ENCODE results near the gene SULF2. TPM values are rescaled to one million over a fixed set of nuclear protein-coding genes. Genes with fewer than 3 reads are reported as not detected.
A peak's percentile ranks its signal among the peaks of the same experiment; 100 is the strongest.

Gene SULF2
- total RNA-seq, 1 donor from 2014 or later: 62.1 TPM

- no peak for DNase-seq (ENCODE audit: low spot score)
- H3K9me3 Mint-ChIP-seq (ENCODE audit: unreplicated experiment): no peaks in the 10 kb centered on the region
- H3K4me1 Mint-ChIP-seq (ENCODE audit: unreplicated experiment): peaks cover 14% of the 10 kb centered on the region
- no peak for TF ChIP-seq CTCF (IDR thresholded peaks at IDR 0.05; ENCODE audit: unreplicated experiment)
- peaks cover 15% of the 10 kb centered on the region for H3K36me3 Mint-ChIP-seq (ENCODE audit: low read depth, unreplicated experiment)
- H3K27me3 Mint-ChIP-seq (ENCODE audit: unreplicated experiment): peaks cover 2% of the 10 kb centered on the region
- no peak overlapping the region for H3K27ac Mint-ChIP-seq (ENCODE audit: unreplicated experiment)
- no peak overlapping the region for H3K4me3 Mint-ChIP-seq (ENCODE audit: unreplicated experiment)
Observed at GRCh38 chr20:47724910-47725247, 60.4 kb downstream of the SULF2 start.

- H3K27me3 Mint-ChIP-seq (ENCODE audit: unreplicated experiment): peaks cover 2% of the 10 kb centered on the region
- peaks cover 17% of the 10 kb centered on the region for H3K4me1 Mint-ChIP-seq (ENCODE audit: unreplicated experiment)
- H3K27ac Mint-ChIP-seq (ENCODE audit: unreplicated experiment): no peak overlapping the region
- peaks cover 15% of the 10 kb centered on the region for H3K36me3 Mint-ChIP-seq (ENCODE audit: low read depth, unreplicated experiment)
- TF ChIP-seq CTCF (IDR thresholded peaks at IDR 0.05; ENCODE audit: unreplicated experiment): no peak
- DNase-seq (ENCODE audit: low spot score): no peak
- no peak overlapping the region for H3K4me3 Mint-ChIP-seq (ENCODE audit: unreplicated experiment)
- no peaks in the 10 kb centered on the region for H3K9me3 Mint-ChIP-seq (ENCODE audit: unreplicated experiment)
Observed at GRCh38 chr20:47724396-47724795, 60.9 kb downstream of the SULF2 start.

- no peak for TF ChIP-seq CTCF (IDR thresholded peaks at IDR 0.05; ENCODE audit: unreplicated experiment)
- Mint-ChIP-seq H3K4me1 (ENCODE audit: unreplicated experiment) (peaks cover 26% of the 10 kb centered on the region), H3K27me3 (ENCODE audit: unreplicated experiment) (no peaks in the 10 kb centered on the region), H3K27ac (ENCODE audit: unreplicated experiment) (no peak overlapping the region), H3K9me3 (ENCODE audit: unreplicated experiment) (no peaks in the 10 kb centered on the region), H3K4me3 (ENCODE audit: unreplicated experiment) (peak overlapping the region; percentile 32), H3K36me3 (ENCODE audit: low read depth, unreplicated experiment) (peaks cover 10% of the 10 kb centered on the region)
- no peak for DNase-seq (ENCODE audit: low spot score)
Observed at GRCh38 chr20:47723322-47723721, 62.0 kb downstream of the SULF2 start.

GRCh38 chr20:47720636-47721427 lies 64.4 kb downstream of the SULF2 start:
- Mint-ChIP-seq H3K4me1 (ENCODE audit: unreplicated experiment) (peaks cover 27% of the 10 kb centered on the region), H3K4me3 (ENCODE audit: unreplicated experiment) (no peak overlapping the region), H3K27ac (ENCODE audit: unreplicated experiment) (no peak overlapping the region), H3K9me3 (ENCODE audit: unreplicated experiment) (no peaks in the 10 kb centered on the region), H3K27me3 (ENCODE audit: unreplicated experiment) (no peaks in the 10 kb centered on the region), H3K36me3 (ENCODE audit: low read depth, unreplicated experiment) (peaks cover 6% of the 10 kb centered on the region)
- DNase-seq (ENCODE audit: low spot score): no peak
- no peak for TF ChIP-seq CTCF (IDR thresholded peaks at IDR 0.05; ENCODE audit: unreplicated experiment)

- H3K4me3 Mint-ChIP-seq (ENCODE audit: unreplicated experiment): no peak overlapping the region
- TF ChIP-seq CTCF (IDR thresholded peaks at IDR 0.05; ENCODE audit: unreplicated experiment): no peak
- peaks cover 6% of the 10 kb centered on the region for H3K36me3 Mint-ChIP-seq (ENCODE audit: low read depth, unreplicated experiment)
Observed at GRCh38 chr20:47719625-47720024, 65.7 kb downstream of the SULF2 start.

More at GRCh38 chr20:47719625-47720024, 65.7 kb downstream of the SULF2 start:
- Mint-ChIP-seq H3K4me1 (ENCODE audit: unreplicated experiment) (peaks cover 27% of the 10 kb centered on the region), H3K27ac (ENCODE audit: unreplicated experiment) (no peak overlapping the region), H3K27me3 (ENCODE audit: unreplicated experiment) (peaks cover 3% of the 10 kb centered on the region), H3K9me3 (ENCODE audit: unreplicated experiment) (no peaks in the 10 kb centered on the region)
- no peak for DNase-seq (ENCODE audit: low spot score)

Data from endothelial cell (in vitro differentiated cells).